HT1080 (cell line): ENCODE results near the gene CR1L. TPM values are rescaled to one million over a fixed set of nuclear protein-coding genes. Genes with fewer than 3 reads are reported as not detected.

ENCODE experiments used
- small RNA-seq: library from RNA; depleted of rRNA; stranded (forward); fragments of <200 nt; gene quantifications from one replicate; pipeline ENCODE3, GENCODE V24; 2014
- total RNA-seq: library from RNA; depleted of rRNA; stranded (reverse); fragments of >200 nt; shearing (Covaris generic); gene quantifications from 2 replicates; pipeline ENCODE4 v1.2.3, GENCODE V29; 2014; rRNA removed

CR1L gene
- total RNA-seq, 1 experiment from 2014 or later = not detected

Small RNA genes lying within 50 kb of the gene (small RNA-seq; reads per million reads assigned to genes)
- gene RNA5SP534 = not detected

Other genes with a start within 250 kb of the CR1L start
- gene CR2, start 190.8 kb upstream of the CR1L start, total RNA-seq = not detected in 2 replicates
- not detected in 2 replicates for gene CR1, start 149.0 kb upstream of the CR1L start, total RNA-seq
- gene CD46, start 106.9 kb downstream of the CR1L start, total RNA-seq = 50.3 and 56.7 TPM in 2 replicates